NCI-H187 (cell line): ENCODE data around the gene RSKR.
A peak's percentile ranks its signal among the peaks of the same experiment; 100 is the strongest.
"Not testable (repeated sequence)": the region's sequence is repeated elsewhere in the genome, so short reads cannot be mapped to it uniquely, and the experiment has no call there.

Experiments
- DNase-seq, 2 experiments: peaks; one replicate each; lab custom pipeline; 2025; lab: John Stamatoyannopoulos, UW

Gene RSKR

GRCh38 chr17:28578246-28579195, 35.5 kb downstream of the RSKR start:
- DNase-seq, result no peak

- no peak for DNase-seq
These were observed 36.5 kb downstream of the RSKR start for GRCh38 chr17:28577466-28577824.

GRCh38 chr17:28576758-28577465, 37.1 kb downstream of the RSKR start, which contains the start of gene ALDOC:
Gene ALDOC, minus strand, starts transcription at chr17:28576895. Its CDS starts 1,363 bp downstream, at chr17:28575532.
- DNase-seq, result peak; percentile 89 to 90

- not testable (repeated sequence) for DNase-seq
These were observed 38.0 kb downstream of the RSKR start for GRCh38 chr17:28576016-28576415.

GRCh38 chr17:28575126-28575795, 38.7 kb downstream of the RSKR start:
- DNase-seq, result no peak

- no peak for DNase-seq
These were observed 39.5 kb downstream of the RSKR start for GRCh38 chr17:28574526-28574925.

GRCh38 chr17:28573966-28574480, 40.0 kb downstream of the RSKR start:
- no peak for DNase-seq

GRCh38 chr17:28573521-28573920, 40.5 kb downstream of the RSKR start:
- DNase-seq, result no peak

- DNase-seq, result no peak
These were observed 41.0 kb downstream of the RSKR start for GRCh38 chr17:28573040-28573380.

GRCh38 chr17:28572259-28573039, 41.5 kb downstream of the RSKR start:
- no peak for DNase-seq

- DNase-seq, result peak; percentile 53 to 91
These were observed 42.4 kb downstream of the RSKR start, which contains the start of gene PIGS for GRCh38 chr17:28571361-28572122. Gene PIGS, minus strand, starts transcription at chr17:28571524. Its CDS starts 28 bp downstream, at chr17:28571496.

GRCh38 chr17:28570716-28571360, 43.1 kb downstream of the RSKR start:
- DNase-seq, result no peak

GRCh38 chr17:28569446-28569845, 44.5 kb downstream of the RSKR start:
- DNase-seq, result no peak

- DNase-seq, result no peak
These were observed 46.4 kb downstream of the RSKR start for GRCh38 chr17:28567604-28568003.

GRCh38 chr17:28563475-28563874, 50.5 kb downstream of the RSKR start:
- no peak for DNase-seq
